HG02870 (cell line): ENCODE measurements around the gene REPIN1.
"Not testable (repeated sequence)": the region's sequence is repeated elsewhere in the genome, so short reads cannot be mapped to it uniquely, and the experiment has no call there.

Experiments
- ATAC-seq: cut with Tn5 transposase; IDR thresholded peaks from one replicate; pipeline ENCODE4 v1.9.1; 2021; ENCODE audit warnings: mild to moderate bottlenecking, moderate library complexity; ENCODE audit not compliant: unreplicated experiment

The REPIN1 gene

DNA sequence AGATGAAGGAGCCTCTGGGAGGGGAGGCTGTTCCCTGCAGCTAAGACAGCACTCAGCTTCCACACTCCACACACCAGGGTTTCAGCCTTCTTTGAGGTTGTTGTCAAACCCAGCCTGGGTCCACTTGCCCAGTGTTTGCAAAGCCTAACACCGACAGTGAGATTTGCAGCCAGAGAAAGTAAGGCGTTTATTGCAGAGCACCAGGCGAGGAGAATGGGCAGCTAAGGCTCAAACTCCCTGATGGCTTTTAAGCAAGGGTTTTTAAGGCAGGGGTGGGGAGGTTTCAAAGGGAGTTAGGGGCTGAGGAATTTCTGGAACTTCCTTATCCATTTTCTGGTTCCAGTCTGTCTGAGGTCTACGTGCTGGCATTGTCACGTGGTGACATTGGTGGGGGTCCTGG, 5.8 kb downstream of the REPIN1 start:
- ATAC-seq = no peak

GRCh38 chr7:150375662-150376521, 7.3 kb downstream of the REPIN1 start:
- no peak for ATAC-seq

- no peak for ATAC-seq
Observed at GRCh38 chr7:150376560-150376959, 7.9 kb downstream of the REPIN1 start.

GRCh38 chr7:150377196-150377595, 8.6 kb downstream of the REPIN1 start:
- ATAC-seq = no peak

DNA sequence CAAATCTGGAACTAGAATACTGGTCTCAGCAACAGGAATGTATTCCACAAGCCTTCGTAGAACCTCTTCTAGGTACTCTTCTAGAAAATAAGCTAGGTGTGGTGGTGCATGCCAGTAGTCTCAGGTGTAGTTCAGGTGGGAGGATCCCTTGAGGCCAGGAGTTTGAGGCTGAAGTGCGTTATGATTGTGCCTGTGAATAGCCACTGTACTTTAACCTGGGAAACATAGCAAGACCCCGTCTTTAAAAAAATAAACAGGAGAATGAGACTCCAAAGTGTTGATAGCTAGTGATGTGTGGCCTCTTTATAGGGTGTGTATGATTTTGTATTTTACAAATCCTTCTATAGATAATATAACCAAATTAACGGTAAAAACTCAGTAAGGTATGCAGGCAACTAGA, 9.0 kb downstream of the REPIN1 start:
- no peak for ATAC-seq

DNA sequence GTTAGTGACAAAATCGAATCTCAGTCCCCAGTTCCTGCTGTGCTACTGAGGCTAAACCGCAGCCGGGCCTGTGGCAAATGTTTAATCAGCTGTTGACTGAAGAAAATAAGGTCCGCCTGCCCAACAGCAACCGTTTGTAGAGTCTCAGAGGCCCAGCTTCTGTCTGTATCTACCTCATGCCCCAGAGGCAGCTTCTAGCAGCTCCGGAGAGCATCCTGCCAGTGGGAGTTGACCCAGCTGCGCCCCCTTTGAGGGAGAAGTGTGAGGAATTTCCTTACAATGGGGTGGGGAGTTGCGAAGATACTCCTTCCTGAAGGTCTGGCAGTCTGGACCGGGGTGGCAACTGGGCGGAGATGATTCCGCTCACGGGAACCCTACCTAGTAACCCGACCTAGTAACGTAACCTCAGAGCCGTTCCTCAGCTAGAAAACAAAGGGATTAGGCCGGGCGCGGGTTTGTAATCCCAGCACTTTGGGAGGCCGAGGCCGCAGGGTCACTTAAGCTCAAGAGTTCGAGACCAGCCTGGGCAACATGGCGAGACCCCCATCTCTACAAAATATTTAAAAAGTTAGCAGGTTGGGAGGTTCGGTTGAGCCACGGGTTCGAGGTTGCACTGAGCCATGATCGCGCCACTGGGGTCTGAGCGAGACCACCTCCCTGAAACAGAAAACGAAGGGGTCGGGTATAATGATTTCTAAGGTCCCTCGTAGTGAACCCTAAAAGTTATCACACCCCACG, 9.7 kb downstream of the REPIN1 start:
- ATAC-seq = no peak

GRCh38 chr7:150378853-150379440, 10.3 kb downstream of the REPIN1 start, which contains the start of gene ZNF775:
Gene ZNF775 (plus strand): TSS chr7:150379330. CDS start chr7:150388471, 9,141 bp downstream.
- peak; percentile 68 for ATAC-seq

GRCh38 chr7:150379441-150380379, 11.1 kb downstream of the REPIN1 start:
- no peak for ATAC-seq

DNA sequence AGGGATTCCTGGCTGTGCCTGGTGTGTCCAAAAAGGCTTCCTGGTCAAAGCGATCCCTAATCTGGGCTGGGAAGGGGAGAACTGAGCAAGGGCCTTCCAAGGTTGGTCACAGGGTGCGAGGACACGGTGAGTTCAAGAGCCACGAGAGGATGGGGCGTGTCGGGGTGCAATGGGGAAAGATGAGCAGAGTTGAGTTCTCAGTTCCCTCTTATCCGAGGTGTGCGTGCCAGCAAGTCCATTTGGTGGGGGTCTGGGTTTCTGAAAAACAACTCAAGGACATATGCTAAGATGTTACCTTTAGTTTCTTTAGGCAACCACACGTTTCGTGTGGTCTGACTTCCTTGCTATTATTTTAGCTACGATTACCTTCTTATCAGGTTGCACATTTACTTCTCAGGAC, 11.8 kb downstream of the REPIN1 start:
- no peak for ATAC-seq

GRCh38 chr7:150381096-150381495, 12.5 kb downstream of the REPIN1 start:
- no peak for ATAC-seq

- ATAC-seq = no peak
Observed at GRCh38 chr7:150381785-150382122, 13.1 kb downstream of the REPIN1 start.

DNA sequence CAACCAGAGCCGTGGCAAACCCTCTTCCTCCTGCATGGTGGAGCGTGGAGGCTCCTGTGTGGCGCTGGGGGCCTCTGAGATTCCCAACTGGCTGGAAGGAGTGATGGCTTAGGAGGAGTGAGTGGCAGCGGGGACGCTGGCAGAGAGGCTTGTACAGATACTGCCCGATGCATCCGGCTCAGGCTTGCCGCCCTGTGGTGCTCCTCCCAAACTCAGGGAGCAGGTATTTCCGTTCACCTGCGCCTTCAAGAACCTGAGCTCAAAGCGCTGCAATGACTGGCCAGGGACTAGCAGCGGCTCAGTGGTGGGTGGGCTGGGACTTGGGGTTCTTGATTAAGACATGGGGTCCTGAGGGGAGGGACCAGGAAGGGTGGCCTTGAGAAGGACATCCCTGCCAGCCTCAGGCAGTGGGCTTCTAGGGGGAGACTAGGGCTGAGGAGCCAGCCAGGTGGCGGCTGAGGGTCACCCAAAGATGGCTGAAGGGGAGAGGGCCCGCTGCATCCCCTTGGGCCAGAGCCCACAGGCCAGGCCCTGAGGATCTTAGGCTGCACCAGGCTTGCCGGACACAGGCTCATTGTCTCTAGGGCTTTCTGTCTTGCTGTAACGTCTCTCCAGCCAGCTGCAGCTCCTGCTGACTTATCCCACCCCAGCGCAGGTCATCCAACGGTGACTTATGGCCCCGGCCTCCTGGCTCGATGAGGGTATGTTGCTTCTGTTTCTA, 13.7 kb downstream of the REPIN1 start:
- no peak for ATAC-seq

GRCh38 chr7:150382844-150383225, 14.2 kb downstream of the REPIN1 start:
- no peak for ATAC-seq

- no peak for ATAC-seq
Observed at GRCh38 chr7:150383710-150384397, 15.2 kb downstream of the REPIN1 start.

GRCh38 chr7:150384406-150385301, 16.0 kb downstream of the REPIN1 start:
- ATAC-seq = no peak

- no peak for ATAC-seq
Observed at GRCh38 chr7:150385302-150385723, 16.7 kb downstream of the REPIN1 start.

- not testable (repeated sequence) for ATAC-seq
Observed at GRCh38 chr7:150385884-150386283, 17.3 kb downstream of the REPIN1 start.

DNA sequence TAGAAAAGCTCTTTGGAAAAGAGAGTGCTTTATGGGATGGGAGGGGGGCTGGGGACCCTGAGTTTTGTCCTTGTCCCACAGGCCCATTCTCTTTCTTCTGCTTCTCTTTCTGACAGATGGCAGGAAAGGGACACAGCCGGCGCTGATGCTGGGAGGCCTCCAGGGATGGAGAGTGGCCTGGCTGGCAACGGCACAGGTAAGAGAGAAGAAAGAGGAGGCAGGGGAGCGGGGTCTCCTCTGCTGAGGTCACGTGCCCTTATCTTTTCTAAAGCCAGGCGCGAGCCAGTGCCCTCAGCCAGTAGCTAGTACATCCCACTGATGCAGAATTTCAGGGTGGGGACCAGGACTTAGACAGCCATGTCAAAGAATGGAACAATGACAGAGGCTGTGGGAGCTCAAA, 19.7 kb downstream of the REPIN1 start:
- no peak for ATAC-seq
